Measurements from ENCODE around the gene FUT8. TPM values are rescaled to one million over a fixed set of nuclear protein-coding genes. Genes with fewer than 3 reads are reported as not detected.

The FUT8 gene
- total RNA-seq, 1 experiment from 2014 or later = 109 TPM

DNA sequence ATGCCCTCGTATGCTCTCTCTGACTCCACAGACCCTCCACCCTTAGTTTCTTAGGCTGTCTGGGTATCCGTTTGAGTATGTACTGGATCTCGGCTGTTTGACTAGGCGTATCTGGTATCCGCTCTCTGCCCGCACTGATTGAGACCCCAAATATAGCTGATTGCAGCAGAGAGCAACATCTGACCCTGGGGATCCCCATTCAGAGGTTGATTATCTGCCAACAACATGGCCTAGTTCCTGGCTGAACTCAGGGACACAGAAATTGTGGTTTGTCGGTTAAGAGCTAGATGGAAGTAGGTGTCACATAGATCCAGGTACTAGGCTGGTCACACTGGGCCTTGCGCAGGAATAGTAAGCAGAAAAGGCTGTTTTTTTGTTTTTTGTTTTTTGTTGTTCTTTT lies 359.9 kb downstream of the FUT8 start:
- no peak for DNase-seq (ENCODE audit: low read depth)

DNA sequence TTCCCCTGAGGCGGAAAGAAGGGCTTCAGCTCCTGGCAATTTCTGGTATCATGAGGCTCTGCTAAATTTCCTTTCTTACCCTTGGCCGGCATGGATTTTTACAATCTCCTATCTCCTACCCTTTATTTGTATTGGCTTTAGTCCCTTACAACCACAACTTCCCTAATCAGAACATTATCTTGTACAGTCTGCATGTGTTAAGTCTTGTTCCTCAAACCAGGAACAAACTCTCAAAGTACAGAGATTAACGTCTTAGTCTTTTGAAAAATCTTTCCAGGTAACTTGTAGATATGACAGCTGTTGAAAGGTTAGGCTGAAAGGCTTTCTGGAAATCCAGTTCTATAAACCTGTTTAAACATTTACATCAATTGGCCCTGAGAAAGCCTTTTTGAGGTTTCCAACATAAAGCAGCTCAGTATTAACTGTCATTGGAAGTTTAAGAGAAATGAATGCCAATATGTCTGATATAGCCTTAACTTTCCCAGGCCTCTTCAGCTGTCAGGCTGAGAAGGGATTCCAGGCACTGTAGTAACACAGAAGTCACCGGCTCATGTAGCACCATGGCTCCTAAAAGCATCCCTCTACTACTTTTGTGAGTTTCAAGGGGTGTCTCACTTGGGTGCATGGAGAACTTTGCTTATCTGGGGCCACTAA lies 360.5 kb downstream of the FUT8 start:
- no peak for DNase-seq (ENCODE audit: low read depth)

DNA sequence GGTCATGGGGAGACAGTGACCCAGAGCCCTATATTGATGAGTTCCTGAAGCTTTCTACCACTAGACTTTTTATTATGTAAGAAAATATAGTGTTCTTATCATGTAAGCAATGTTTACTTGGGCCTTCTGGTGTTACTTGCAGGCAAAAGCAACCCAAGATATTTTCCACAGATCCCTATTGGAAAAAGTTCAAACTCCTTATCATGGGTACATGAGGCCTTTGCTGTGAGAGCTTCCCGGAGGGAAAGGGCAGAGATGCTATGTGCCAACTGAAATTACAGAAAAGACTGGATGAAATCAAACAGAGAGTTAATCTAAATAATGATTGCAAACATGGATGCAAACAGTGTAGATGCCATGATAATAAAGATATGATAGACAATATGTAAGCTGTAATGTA lies 361.5 kb downstream of the FUT8 start:
- no peak for DNase-seq (ENCODE audit: low read depth)

DNA sequence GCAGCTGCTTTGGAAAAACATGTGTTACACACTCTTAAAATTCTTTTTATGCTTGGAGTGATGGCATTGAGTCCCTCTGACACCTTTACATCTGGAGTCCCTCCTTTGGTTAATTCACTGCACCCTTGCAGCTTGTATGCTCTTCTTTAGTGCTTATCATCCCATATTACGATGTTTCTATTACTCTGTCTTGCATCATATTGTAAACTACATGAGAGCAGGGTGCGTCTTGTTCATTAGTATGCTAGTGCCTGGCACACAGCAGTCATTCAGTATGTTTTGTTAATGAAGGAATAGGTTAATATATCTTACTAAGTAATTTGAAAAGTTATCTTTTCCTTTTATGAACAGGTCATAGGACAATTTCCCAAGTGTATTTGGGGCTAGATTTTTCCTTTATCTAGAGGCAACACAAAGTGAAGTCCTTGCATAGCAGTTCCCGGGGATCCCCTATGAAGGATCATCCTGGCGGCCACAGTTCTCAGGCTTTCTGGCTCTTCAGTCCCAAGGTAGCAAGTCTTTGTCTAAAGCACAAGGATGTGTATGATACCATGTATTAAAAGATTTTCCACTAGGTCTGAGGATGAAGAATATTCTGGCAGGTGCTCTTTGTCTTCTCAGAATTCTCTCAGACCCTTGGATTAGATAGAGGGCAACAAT lies 363.8 kb downstream of the FUT8 start:
- no peak for DNase-seq (ENCODE audit: low read depth)

DNA sequence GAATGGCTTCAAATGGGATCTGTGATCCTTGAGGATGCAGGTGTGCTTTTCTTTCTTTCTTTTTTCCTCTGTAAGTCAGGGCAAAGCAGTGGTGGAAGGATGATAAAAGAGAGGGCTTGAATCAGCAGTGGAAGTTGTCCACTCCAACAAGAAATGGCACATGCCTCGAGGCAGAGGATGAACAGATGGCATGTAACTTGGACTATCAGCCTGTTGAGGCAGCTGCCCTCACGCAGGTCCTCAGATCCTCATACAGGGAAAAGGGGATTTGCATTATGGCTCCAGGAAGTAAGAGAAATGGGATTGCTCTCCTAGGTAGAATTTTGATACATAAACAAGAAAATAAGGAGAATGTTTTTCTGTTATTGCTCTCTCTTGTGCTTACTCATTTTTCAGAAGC lies 368.0 kb downstream of the FUT8 start:
- DNase-seq (ENCODE audit: low read depth) = no peak

DNA sequence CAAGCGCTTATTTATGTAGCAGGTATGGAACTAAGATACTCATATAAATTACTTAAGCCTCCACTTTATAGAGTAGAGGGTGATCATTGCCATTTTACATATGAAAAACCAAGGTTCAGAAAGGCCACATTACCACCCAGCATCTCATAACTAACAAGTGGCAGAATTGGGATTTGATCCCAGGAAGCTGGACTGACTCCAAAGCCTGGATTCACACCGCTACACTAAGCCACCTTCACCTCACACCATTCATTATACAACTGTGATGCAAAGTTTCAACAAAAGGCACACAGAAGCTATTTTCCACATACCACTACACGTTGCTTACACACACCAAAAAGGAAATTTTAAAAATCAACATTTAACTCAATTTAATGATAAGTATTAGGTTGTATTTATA lies 370.6 kb downstream of the FUT8 start:
- DNase-seq (ENCODE audit: low read depth) = no peak

DNA sequence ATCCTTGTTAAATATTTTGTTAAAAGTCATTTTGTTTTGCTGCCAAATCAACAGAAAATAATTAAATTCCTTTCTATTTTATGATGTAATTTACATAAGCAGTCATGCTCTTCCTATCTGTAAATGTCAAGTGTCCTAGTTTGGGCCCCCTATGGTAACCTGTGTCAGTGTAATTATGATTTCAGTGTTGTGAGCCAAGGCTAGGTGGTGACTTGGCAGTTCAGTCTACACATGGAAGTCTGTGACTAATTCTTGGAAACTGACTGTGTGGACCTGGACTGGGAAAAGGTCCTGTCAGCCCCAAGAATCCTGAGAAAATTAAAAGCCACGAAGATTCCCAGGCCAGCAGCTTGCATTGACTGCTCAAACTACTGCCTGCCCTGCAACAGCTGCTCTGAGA lies 371.0 kb downstream of the FUT8 start:
- peak; percentile 20 for DNase-seq (ENCODE audit: low read depth)

DNA sequence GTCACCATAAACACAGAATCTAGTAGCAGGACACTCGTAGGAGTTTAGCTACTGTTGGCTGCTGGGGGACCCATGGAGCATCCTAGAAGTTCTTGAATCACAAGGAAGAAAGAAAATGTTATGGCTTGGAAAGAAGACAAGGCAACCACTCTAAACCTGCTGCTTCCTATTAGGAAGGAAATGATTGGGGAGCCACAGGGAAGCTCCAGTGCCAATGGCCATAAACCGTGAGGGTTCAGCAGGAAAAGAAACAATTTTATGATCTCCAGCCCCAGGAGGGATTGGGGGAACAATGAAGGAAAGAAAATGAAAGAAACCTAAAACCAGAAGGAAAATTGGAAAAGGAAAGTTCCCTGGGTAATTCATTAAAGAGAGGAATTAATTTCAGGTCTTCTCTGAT lies 372.0 kb downstream of the FUT8 start:
- no peak for DNase-seq (ENCODE audit: low read depth)

DNA sequence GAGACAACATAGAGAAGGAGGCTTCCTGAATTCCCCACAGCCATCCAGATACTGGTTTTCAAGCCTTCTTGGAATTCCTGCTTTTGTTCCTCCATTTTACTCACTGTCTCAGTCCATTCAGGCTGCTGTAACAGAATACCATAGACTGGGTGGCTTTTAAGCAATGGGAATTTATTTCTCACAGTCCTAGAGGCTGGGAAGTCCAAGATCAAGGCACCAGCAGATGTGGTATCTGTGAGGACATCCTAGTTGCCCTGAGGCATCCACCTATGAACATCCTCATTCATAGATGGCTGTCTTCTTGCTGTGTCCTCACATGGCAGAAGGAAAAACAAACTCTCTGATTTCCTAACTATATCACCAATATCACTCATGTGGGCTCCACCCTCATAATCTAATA lies 374.9 kb downstream of the FUT8 start:
- no peak for DNase-seq (ENCODE audit: low read depth)

DNA sequence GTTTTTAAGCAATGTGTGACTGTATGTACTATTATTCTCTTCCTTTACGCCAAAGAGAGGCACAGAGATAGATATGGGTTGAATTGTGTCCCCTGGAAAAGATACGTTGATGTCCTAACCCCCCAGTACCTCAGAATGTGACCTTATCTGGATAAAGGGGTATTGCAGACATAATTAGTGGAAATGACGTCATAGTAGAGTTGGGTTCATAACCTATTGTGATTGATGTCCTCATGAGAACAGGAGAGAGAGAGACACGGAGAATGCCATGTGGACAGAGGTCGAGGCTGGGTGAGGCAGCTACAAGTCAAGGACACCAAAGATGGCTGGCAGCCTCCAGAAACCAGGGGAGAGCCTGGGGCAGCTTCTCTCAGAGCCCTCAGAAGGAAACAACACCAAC lies 376.3 kb downstream of the FUT8 start:
- DNase-seq (ENCODE audit: low read depth) = no peak

DNA sequence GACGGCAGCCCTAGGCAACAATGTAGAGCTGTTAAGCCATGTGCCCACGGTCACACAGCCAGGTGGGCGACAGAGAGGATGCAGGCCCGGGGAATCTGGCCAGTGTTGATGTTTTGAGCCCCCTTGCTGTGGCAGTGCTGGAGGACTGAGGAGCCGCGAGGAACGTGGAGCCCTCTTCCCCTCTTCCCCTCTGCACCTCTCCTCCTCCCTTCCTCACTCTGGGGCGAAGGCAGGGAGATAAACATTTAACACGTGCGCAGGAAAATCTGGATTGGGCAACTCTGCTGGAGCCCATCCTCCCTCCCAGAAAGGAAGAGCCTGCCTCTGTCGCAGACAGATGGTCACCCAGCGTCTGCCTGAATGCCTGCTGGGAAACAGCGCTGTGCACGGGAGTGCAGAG lies 376.8 kb downstream of the FUT8 start:
- no peak for DNase-seq (ENCODE audit: low read depth)

DNA sequence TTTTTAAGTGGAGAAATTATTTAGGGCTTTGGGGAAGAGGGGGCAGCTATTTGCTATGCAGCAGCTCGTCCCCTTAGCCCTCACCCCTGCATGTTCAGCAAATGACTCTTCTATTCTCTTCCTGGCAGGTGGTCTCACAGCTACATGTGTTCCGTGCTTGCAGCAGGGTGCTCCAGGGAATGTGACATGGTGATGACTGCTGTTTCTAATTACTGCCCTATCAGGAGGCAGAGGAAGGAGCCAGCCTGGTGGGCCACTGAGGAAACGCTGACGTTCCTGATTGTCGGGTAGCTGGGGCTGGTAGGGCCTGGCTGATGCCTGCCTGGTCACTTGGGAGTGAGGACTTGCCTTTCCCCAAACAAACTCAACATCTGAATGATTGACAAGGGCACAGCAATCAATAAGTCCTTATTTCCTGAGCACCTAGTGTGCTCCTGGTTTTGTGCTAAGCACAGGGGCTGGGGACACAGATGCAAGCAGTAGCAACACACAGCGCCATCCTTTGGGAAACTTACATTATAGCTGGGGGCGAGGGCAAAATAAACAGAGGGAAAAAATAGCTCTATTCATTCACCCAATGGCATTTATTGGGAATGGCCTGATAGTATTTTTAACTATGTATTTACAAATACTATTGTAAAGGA lies 377.8 kb downstream of the FUT8 start:
- no peak for DNase-seq (ENCODE audit: low read depth)

DNA sequence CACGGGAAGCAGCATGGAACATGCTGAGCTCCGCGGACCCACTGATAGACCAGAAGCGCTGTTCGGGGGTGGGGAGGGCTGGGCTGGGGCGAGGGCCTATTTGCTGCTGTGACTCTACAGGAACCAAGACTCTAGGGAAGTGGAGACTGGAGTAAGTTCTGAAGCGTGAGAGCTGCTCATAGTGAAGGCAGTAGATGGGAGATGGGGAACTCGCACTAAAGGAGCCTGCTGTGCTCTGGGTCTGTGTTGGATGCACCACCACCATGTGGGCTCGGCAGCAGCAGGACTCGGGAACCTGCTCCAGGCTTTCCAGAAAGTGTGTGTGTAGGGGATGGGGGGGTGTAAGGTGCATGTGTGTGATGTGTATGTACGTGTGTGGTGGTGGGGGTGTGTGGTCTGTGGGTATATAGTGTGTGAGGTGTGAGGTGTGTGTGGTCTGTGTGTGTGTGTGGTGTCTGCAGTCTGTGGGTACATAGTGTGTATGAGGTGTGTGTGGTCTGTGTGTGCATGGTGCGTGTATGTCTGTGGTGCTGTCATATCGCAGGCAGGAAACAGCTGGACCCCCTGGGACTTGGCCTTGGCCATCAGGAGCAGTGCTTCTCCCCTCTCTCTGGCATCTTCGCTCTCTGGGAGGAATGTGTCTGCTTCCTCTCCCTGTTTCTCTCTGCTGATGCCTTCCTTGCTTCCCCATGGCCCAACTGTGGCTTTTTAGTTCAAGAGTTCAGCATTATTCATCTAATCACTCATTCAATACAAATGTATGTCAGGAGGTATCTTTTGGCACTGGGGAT lies 378.9 kb downstream of the FUT8 start:
- DNase-seq (ENCODE audit: low read depth) = peak; percentile 81

DNA sequence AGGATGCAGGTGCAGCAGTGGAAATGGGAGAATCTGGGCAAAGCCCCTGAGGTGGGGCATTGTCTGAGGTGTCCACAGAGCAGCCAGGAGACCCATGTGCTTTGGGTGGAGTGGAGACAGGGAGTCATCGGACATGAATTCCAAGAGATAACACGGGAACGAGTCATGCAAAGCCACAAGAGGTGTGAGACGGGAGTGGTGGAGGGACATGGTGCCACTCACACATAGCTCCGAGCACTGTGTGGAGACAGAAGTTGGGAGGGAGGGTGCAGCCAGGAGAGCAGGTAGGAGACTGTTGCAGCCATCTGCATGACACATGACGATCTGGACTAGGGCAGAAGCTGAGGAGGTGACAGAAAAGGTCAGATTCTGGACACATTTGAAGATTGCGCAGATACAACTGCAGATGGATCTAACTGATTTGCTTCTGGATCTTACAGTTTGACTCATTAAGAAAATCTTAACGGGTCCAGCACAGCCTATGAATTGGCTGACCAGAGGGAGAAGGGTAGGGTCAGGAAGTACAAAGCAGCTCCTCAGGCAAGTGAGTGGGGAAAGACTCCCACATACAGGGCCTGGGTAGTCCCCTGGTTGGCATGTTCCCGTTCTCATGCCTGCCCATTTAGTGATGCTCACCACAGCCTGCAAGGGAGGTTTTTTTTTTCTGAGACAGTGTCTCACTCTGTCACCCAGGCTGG lies 379.8 kb downstream of the FUT8 start:
- DNase-seq (ENCODE audit: low read depth) = peak; percentile 87

Measured in M059J (cell line).